ENCODE data around the gene ACADVL. TPM values are rescaled to one million over a fixed set of nuclear protein-coding genes. Genes with fewer than 3 reads are reported as not detected.

ACADVL gene
- total and polyA plus RNA-seq, 2 of the 4 experiments (the other 2 are of a cell fraction) = 139 to 752 TPM

DNA sequence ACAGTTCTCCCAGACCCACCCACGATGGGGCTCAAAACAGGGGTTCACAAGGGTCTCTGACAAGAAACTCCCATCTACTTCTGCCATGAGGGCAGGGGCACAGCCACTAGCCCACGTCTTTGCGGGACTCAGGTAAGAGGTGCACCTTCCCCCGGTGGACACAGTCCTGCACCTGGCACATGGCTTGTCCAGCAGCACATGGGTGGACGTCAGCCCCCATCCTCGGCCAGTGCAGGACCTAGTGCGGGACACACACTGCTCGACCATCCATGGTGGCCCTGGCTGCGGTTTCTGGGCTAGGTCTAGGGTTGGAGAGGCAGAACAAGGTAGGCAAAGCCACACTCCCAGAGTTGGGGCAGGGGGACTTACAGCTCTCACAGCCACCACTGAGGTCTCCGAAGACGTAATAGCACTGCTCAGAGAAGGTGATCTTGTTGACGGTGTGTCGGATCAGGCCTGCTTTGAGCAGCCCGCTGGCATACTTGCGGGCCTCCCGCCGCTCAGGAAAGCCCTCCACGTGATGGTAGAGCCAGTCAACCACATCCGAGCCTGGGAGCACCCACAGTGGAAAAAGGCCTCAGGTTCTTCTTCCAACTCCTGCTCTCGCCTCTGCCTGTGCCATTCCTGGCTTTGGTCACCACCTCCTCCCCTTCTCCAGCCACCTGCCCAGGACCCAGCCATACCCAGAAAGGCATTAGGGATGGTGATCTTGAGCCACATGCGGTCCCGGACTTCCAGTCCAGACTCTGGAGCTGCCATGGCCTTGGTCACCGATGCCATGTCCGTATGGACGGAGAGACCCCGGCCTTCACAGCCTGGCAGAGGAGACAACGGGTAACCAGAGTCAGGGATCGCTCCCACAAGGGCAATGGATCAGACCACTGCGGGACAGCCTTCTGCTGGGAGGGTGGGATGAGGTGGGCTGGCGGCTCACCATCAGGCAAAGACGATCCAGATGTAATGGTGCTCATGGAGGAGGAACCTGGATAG, 7.3 kb downstream of the ACADVL start:
- no TSS peak for BruUV-seq (replicated peaks)
- no peak overlapping the region for H2AK9ac ChIP-seq (replicated peaks; ENCODE audit: low read depth, low read length, poor library complexity)
- 97% methylated on average over 15 of the region's 31 CpGs; no CpG with 5 or more reads in 1 of the 2 experiments for WGBS, 2 experiments (ENCODE audit: extremely low coverage in 2 of 2, insufficient read length in 1 of 2)
- H3K27ac ChIP-seq (ENCODE audit: insufficient read depth, low read length) = no peak overlapping the region
- no peak overlapping the region for H3K18ac ChIP-seq (ENCODE audit: low read depth, low read length)
- H3K9me1 ChIP-seq (ENCODE audit: insufficient read depth, low read length) = peaks cover 3% of the 10 kb centered on the region; the same call in 1 of the 2 replicates
- no peaks in the 10 kb centered on the region for H3K4me1 ChIP-seq (ENCODE audit: control insufficient read depth, insufficient read depth, low read length)
- DNase-seq = no peak
- ChIA-PET CTCF (no interaction called here), POLR2A (ENCODE audit: unreplicated experiment) (no interaction called here)
- H2BK120ac ChIP-seq (ENCODE audit: low read depth, low read length) = no peak overlapping the region
- H3K79me1 ChIP-seq (ENCODE audit: low read depth in 1 of 2, low read length in 2 of 2) = peaks cover 2 to 76% of the 10 kb centered on the region in 2 experiments
- in situ Hi-C loops (cut with MboI; ENCODE audit: low sequenced_read_pairs) = loop anchor here (25.0 kb wide), 1 partner anchor 935 kb away; the partner anchor contains the start of genes PER1 and VAMP2
- H3K23ac ChIP-seq (ENCODE audit: low read depth, low read length) = no peak overlapping the region
- H4K5ac ChIP-seq (ENCODE audit: low read depth, low read length) = no peak overlapping the region
- H2AFZ ChIP-seq (replicated peaks; ENCODE audit: low read length, poor library complexity) = no peak overlapping the region
- no peak overlapping the region for H4K91ac ChIP-seq (ENCODE audit: insufficient read depth, low read depth, low read length)
- H2BK5ac ChIP-seq (ENCODE audit: low read depth, low read length, poor library complexity, severe bottlenecking) = no peak overlapping the region
- no peak overlapping the region for H3K56ac ChIP-seq (ENCODE audit: extremely low read depth, insufficient read depth, low read length)
- H3K9ac ChIP-seq (ENCODE audit: low read depth, low read length) = no peak overlapping the region
- H2BK15ac ChIP-seq (ENCODE audit: low read depth, low read length) = no peak overlapping the region
- H2AK5ac ChIP-seq (ENCODE audit: low read depth, low read length) = no peak overlapping the region
- H3K14ac ChIP-seq (replicated peaks; ENCODE audit: low read depth, low read length) = no peak overlapping the region
- H2BK20ac ChIP-seq (ENCODE audit: low read depth, low read length) = no peak overlapping the region
- H3K4me2 ChIP-seq (ENCODE audit: low read depth, low read length) = no peak overlapping the region
- intact Hi-C loops (cut with micrococcal nuclease) = no loop called here
- no peak overlapping the region for H3K4me3 ChIP-seq (ENCODE audit: insufficient read depth, low read depth, low read length)
- no peak overlapping the region for H4K8ac ChIP-seq (ENCODE audit: low read depth in 2 of 2, low read length in 2 of 2)
- H3K27me3 ChIP-seq (ENCODE audit: control insufficient read depth, insufficient read depth, low read length) = no peaks in the 10 kb centered on the region
- dilution Hi-C loops (cut with HindIII; ENCODE audit: low sequenced_read_pairs, unreplicated experiment) = no loop called here
- H3K4ac ChIP-seq (ENCODE audit: low read depth, low read length) = no peak overlapping the region
- no peak for ATAC-seq (ENCODE audit: low read depth)
- H3K36me3 ChIP-seq (ENCODE audit: control insufficient read depth, insufficient read depth, low read length) = peaks cover 79% of the 10 kb centered on the region
- no peak for TF ChIP-seq USF2 (IDR thresholded peaks at IDR 0.05; ENCODE audit: low read depth, low read length)
- no peak for TF ChIP-seq POLR2A (IDR thresholded peaks at IDR 0.05; ENCODE audit: low read depth, low read length)
- no peak for TF ChIP-seq RCOR1 (IDR thresholded peaks at IDR 0.05; ENCODE audit: insufficient replicate concordance, low read length)
- H4K20me1 ChIP-seq (ENCODE audit: insufficient read depth, low read length) = peaks cover 29% of the 10 kb centered on the region
- no peaks in the 10 kb centered on the region for H3K9me3 ChIP-seq (ENCODE audit: control insufficient read depth, insufficient read depth, low read length)

Data from IMR-90 (cell line).